ENCODE measurements around the gene IGFBP5. TPM values are rescaled to one million over a fixed set of nuclear protein-coding genes. Genes with fewer than 3 reads are reported as not detected.

IGFBP5 gene
- total and polyA plus RNA-seq, 2 of the 8 experiments (the other 6 are each of a cell fraction or from before 2014, with no cell fraction given) = 2.2 to 2.5 TPM

GRCh38 chr2:216698293-216698692 lies 2.9 kb upstream of the IGFBP5 start:
- POLR2A ChIA-PET (ENCODE audit: partially characterized antibody) = no interaction called here
- Histone ChIP-seq H4K5ac (ENCODE audit: insufficient read length, low read depth, low read length) (no peak overlapping the region), H2AK5ac (ENCODE audit: low read depth, low read length) (no peak overlapping the region), H2BK20ac (ENCODE audit: low read length) (no peak overlapping the region), H3K9ac (replicated peaks in 1 of 4; ENCODE audit: extremely low read depth in 1 of 4, low read depth in 3 of 4, low read length in 3 of 4) (no peak overlapping the region), H3K18ac (ENCODE audit: extremely low read depth, low read length) (no peak overlapping the region), H2BK12ac (ENCODE audit: low read depth, low read length) (no peak overlapping the region), H3K23me2 (ENCODE audit: low read depth, low read length) (peaks cover 17% of the 10 kb centered on the region), H3K4ac (replicated peaks; ENCODE audit: insufficient read length, low read depth, low read length) (no peak overlapping the region), H3K14ac (ENCODE audit: insufficient read length) (no peak overlapping the region), H3K56ac (replicated peaks; ENCODE audit: insufficient read length, low read depth, low read length) (no peak overlapping the region), H3K9me3 (ENCODE audit: insufficient read depth in 2 of 2, low read depth in 1 of 2, low read length in 1 of 2) (no peaks in the 10 kb centered on the region), H3K79me2 (ENCODE audit: control insufficient read depth in 1 of 2, insufficient read depth in 2 of 2, low read length in 2 of 2) (no peaks in the 10 kb centered on the region), H4K20me1 (replicated peaks in 1 of 2; ENCODE audit: control insufficient read depth in 1 of 2, insufficient read depth in 2 of 2, low read length in 2 of 2) (no peaks in the 10 kb centered on the region), H2BK120ac (replicated peaks; ENCODE audit: low read depth, low read length) (no peak overlapping the region), H3K4me2 (ENCODE audit: insufficient read depth in 1 of 2, low read depth in 2 of 2, low read length in 2 of 2) (no peak overlapping the region), H3K23ac (ENCODE audit: insufficient read length) (no peak overlapping the region), H2AFZ (ENCODE audit: low read length) (no peak overlapping the region), H4K8ac (ENCODE audit: extremely low read depth, insufficient read depth, low read length) (no peak overlapping the region), H2BK5ac (ENCODE audit: low read depth, low read length) (no peak overlapping the region), H3K36me3 (ENCODE audit: control insufficient read depth in 2 of 4, insufficient read depth in 4 of 4, low read length in 3 of 4) (no peaks in the 10 kb centered on the region), H3K27ac (ENCODE audit: low read depth, low read length) (no peak overlapping the region), H3K79me1 (ENCODE audit: low read depth, low read length) (no peaks in the 10 kb centered on the region), H3K27me3 (replicated peaks in 1 of 4; ENCODE audit: control insufficient read depth in 3 of 4, extremely low read depth in 1 of 4, insufficient read depth in 3 of 4, low read length in 3 of 4) (peaks cover 0 to 16% (median 14%) of the 10 kb centered on the region in 4 experiments; a peak in 5 of 7 replicates), H2BK15ac (ENCODE audit: low read length) (no peak overlapping the region), H3K4me1 (replicated peaks in 1 of 4; ENCODE audit: control insufficient read depth in 3 of 4, insufficient read depth in 4 of 4, low read length in 3 of 4) (peaks cover 3 to 9% (median 6%) of the 10 kb centered on the region in 4 experiments), H3K4me3 (ENCODE audit: extremely low read depth in 1 of 4, insufficient read depth in 2 of 4, low read depth in 3 of 4, low read length in 4 of 4) (no peak overlapping the region), H4K91ac (replicated peaks; ENCODE audit: insufficient read length, low read length) (no peak overlapping the region)
- TF ChIP-seq RBBP5 (IDR thresholded peaks at IDR 0.05; ENCODE audit: borderline replicate concordance, low read depth, low read length) (no peak), POLR2AphosphoS5 (IDR thresholded peaks at IDR 0.05; ENCODE audit: low read depth, low read length) (no peak), PHF8 (conservative IDR thresholded peaks at IDR 0.05; ENCODE audit: low read depth, low read length) (no peak), GABPA (IDR thresholded peaks at IDR 0.05; ENCODE audit: borderline replicate concordance, insufficient read depth, low read length) (no peak), SIN3A (conservative IDR thresholded peaks at IDR 0.05 in 1 of 2, IDR thresholded peaks at IDR 0.05 in 1 of 2; ENCODE audit: low read depth in 1 of 2, low read length in 2 of 2) (no peak), NANOG (IDR thresholded peaks at IDR 0.05; ENCODE audit: insufficient read depth, low read depth, low read length, poor library complexity, severe bottlenecking) (no peak), ZNF274 (IDR thresholded peaks at IDR 0.05; ENCODE audit: borderline replicate concordance, extremely low read depth, low read length) (no peak), YY1 (IDR thresholded peaks at IDR 0.05; ENCODE audit: low read depth, low read length) (no peak), KDM4A (IDR thresholded peaks at IDR 0.05; ENCODE audit: low read depth, low read length, severe bottlenecking) (no peak), SP2 (IDR thresholded peaks at IDR 0.05; ENCODE audit: low read length) (no peak), MAX (IDR thresholded peaks at IDR 0.05) (no peak)
- FAIRE-seq (no peak), DNase-seq (ENCODE audit: low read depth in 1 of 2, low spot score in 2 of 2) (no peak)
- WGBS, 2 experiments (ENCODE audit: extremely low coverage in 1 of 2, insufficient coverage in 1 of 2, insufficient read length in 1 of 2, insufficient replicate concordance in 2 of 2, low coverage in 1 of 2, low lambda C conversion rate in 2 of 2, missing lambda C conversion rate in 1 of 2) = 83% methylated on average over 6 of the region's 6 CpGs; no CpG with 5 or more reads in 1 of the 2 experiments
- CTCF ChIA-PET (ENCODE audit: partially characterized antibody) = interaction anchor here (0.6 to 5.4 kb wide), 44 partner anchors 10 to 1015 kb away, joined by 3 to 41 read pairs (median 4); no protein-coding TSS in a partner anchor

Data from H1 (cell line).